K562 (cell line): ENCODE measurements around the gene ATP6V0C. TPM values are rescaled to one million over a fixed set of nuclear protein-coding genes. Genes with fewer than 3 reads are reported as not detected.
A peak's percentile ranks its signal among the peaks of the same experiment; 100 is the strongest.

Source experiments
- E2F1 ChIP-seq: sonication (generic); formaldehyde crosslinking; IDR thresholded peaks from 2 replicates; pipeline ENCODE4 v1.8.1; 2023; ENCODE audit warnings: mild to moderate bottlenecking, missing genetic modification reagents, moderate library complexity
- ESRRA ChIP-seq: fragments of 450-650 bp; IDR thresholded peaks from 2 replicates; pipeline ENCODE4 v1.6.1; 2014; ENCODE audit warnings: low read depth, mild to moderate bottlenecking, moderate library complexity, borderline replicate concordance
- GMEB1 ChIP-seq: fragments of 250-450 bp; sonication (Bioruptor Pico); IDR thresholded peaks from 2 replicates; pipeline ENCODE4 v1.4.0; 2020; ENCODE audit warnings: mild to moderate bottlenecking
- HBP1 ChIP-seq: fragments of 450-650 bp; formaldehyde crosslinking; IDR thresholded peaks from 2 replicates; pipeline ENCODE4 v1.4.0; 2022; ENCODE audit warnings: missing genetic modification characterization
- MAFF ChIP-seq: IDR thresholded peaks from 2 replicates; pipeline ENCODE4 v1.6.1; 2012; ENCODE audit warnings: low read length, improper control_type of control experiment
- MBD2 ChIP-seq: sonication (generic); IDR thresholded peaks from 2 replicates; pipeline ENCODE4 v1.6.1; 2016; ENCODE audit warnings: low read depth, borderline replicate concordance
- MECOM ChIP-seq: fragments of 250-450 bp; sonication (Bioruptor Pico); IDR thresholded peaks from 2 replicates; pipeline ENCODE4 v1.8.0; 2022; ENCODE audit warnings: inconsistent platforms
- NCOA4 ChIP-seq: fragments of 450-650 bp; IDR thresholded peaks from 2 replicates; pipeline ENCODE4 v1.6.1; 2018; ENCODE audit warnings: mild to moderate bottlenecking; ENCODE audit not compliant: partially characterized antibody
- POLR2A ChIP-seq: fragments of 450-650 bp; conservative IDR thresholded peaks from 2 replicates; pipeline ENCODE4 v1.6.1; 2016
- POLR2H ChIP-seq: IDR thresholded peaks from 2 replicates; pipeline ENCODE4 v1.6.1; 2016; ENCODE audit warnings: missing genetic modification characterization, low read depth, mild to moderate bottlenecking, control low read depth, missing compliant biosample characterization, moderate library complexity
- RBBP5 ChIP-seq: fragments of 200-600 bp; sonication (generic); IDR thresholded peaks from 2 replicates; pipeline ENCODE4 v1.6.1; 2012; ENCODE audit warnings: borderline replicate concordance, mild to moderate bottlenecking, low read length, control low read depth, inconsistent platforms; ENCODE audit not compliant: insufficient read depth, poor library complexity, severe bottlenecking
- SOX6 ChIP-seq: fragments of 450-650 bp; IDR thresholded peaks from 2 replicates; pipeline ENCODE4 v1.6.1; 2014; ENCODE audit warnings: mild to moderate bottlenecking
- SRSF9 ChIP-seq: fragments of 200-400 bp; formaldehyde crosslinking; IDR thresholded peaks from 2 replicates; pipeline ENCODE4 v1.6.1; 2017; ENCODE audit warnings: low read depth, low read length, borderline replicate concordance
- VEZF1 ChIP-seq: fragments of 200-800 bp; sonication (Bioruptor generic); IDR thresholded peaks from 2 replicates; pipeline ENCODE4 v1.6.1; 2017; ENCODE audit warnings: missing genetic modification characterization, missing compliant biosample characterization
- ZNF507 ChIP-seq: conservative IDR thresholded peaks from 2 replicates; pipeline ENCODE4 v1.6.1; 2017; ENCODE audit warnings: missing genetic modification characterization, missing compliant biosample characterization
- polyA plus RNA-seq, 8 experiments: library from polyadenylated mRNA; depleted of rRNA in 4 of 8; stranded (reverse) in 5 of 8; unstranded in 3 of 8; fragments of >200 nt; fragmentation: Nextera tagmentation in 2 of 8; fragmentation: Illumina TruSeq in 1 of 8; extraction: Ambion mirVana in 2 of 8; extraction: Trizol in 1 of 8; gene quantifications; 2 replicates each; pipeline versions ENCODE4 v1.2.1 to v1.2.3, GENCODE V29; 2011 to 2014; ENCODE audit warnings: inconsistent platforms in 1 of 8, missing spikeins in 1 of 8
- total RNA-seq, 7 experiments: library from RNA; depleted of rRNA in 6 of 7; stranded (reverse); fragments of >200 nt in 6 of 7; fragmentation: Illumina TruSeq in 2 of 7; extraction: Trizol in 2 of 7; gene quantifications; 2 replicates each; pipeline versions ENCODE4 v1.2.1 to v1.2.3, GENCODE V29; 2011 to 2021; ENCODE audit warnings: low replicate concordance in 1 of 7
- TF ChIP-seq, protein P1 (sequence below): fragments of 200-400 bp; formaldehyde crosslinking; IDR thresholded peaks from 2 replicates; pipeline ENCODE4 v1.6.1; 2017; ENCODE audit warnings: mild to moderate bottlenecking, low read depth, low read length, moderate library complexity
- TF ChIP-seq, protein P2 (sequence below): sonication (generic); formaldehyde crosslinking; IDR thresholded peaks from 2 replicates; pipeline ENCODE4 v1.8.1; 2023; ENCODE audit warnings: mild to moderate bottlenecking, missing genetic modification reagents

Gene ATP6V0C
- total and polyA plus RNA-seq, 9 of the 15 experiments (the other 6 are each of a cell fraction or from before 2014, with no cell fraction given), result 2.9 to 228 (median 22.7) TPM

DNA sequence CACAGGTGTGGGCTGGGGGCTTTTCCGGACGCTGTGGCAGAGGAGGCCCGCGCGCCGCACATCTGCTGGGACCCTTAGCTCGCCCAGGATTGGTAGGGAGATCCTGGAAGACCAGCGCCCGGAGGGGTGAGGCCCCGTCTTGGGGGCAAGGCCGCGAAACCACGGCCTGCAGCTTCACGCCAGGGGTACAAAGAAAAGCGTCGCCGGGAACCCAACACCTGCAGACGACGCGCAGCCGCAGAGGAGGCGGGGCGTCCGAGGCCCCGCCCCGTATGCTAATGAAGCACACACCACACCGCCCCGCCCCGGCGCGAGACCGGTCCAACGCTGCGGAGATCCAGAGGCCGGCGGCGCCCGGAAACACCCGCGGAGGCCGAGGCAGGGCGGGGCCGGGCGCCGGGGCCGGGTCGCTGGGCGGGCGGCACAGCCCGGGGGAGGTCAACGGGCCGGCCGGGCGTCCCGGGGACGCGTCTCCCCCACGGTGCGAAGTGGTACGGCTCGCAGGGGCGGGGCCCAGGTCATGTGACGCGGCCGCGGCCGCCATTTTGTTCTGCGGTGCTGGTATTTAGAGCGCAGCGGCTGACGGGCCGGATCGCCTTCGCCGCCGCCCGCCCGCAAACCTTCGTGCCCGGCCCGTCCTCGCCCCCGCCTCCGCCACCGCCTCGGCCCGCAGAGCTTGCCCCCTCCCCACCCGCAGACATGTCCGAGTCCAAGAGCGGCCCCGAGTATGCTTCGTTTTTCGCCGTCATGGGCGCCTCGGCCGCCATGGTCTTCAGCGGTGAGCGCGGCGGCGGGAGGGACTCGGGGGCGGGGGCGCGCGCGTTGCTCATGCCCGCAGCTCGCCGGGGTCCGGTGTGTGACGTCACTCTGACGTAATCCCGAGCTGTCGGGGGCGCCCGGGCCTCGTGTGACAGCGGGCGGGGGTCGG, at the start of gene ATP6V0C (continued):
- TF ChIP-seq, protein P1, sequence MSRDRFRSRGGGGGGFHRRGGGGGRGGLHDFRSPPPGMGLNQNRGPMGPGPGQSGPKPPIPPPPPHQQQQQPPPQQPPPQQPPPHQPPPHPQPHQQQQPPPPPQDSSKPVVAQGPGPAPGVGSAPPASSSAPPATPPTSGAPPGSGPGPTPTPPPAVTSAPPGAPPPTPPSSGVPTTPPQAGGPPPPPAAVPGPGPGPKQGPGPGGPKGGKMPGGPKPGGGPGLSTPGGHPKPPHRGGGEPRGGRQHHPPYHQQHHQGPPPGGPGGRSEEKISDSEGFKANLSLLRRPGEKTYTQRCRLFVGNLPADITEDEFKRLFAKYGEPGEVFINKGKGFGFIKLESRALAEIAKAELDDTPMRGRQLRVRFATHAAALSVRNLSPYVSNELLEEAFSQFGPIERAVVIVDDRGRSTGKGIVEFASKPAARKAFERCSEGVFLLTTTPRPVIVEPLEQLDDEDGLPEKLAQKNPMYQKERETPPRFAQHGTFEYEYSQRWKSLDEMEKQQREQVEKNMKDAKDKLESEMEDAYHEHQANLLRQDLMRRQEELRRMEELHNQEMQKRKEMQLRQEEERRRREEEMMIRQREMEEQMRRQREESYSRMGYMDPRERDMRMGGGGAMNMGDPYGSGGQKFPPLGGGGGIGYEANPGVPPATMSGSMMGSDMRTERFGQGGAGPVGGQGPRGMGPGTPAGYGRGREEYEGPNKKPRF, result no peak
- TF ChIP-seq MAFF (no peak), POLR2A (peak; percentile 92), ESRRA (peak; percentile 64; the same call in 1 of the 2 replicates), SRSF9 (no peak), SOX6 (peak; percentile 46), MECOM (CRISPR knock-in tag) (no peak), VEZF1 (CRISPR knock-in tag) (peak; percentile 76), ZNF507 (no peak), POLR2H (tag) (peak; percentile 90), RBBP5 (no peak), NCOA4 (no peak), HBP1 (CRISPR knock-in tag) (no peak), GMEB1 (peak; percentile 60), E2F1 (0 out of 2 replicates have a peak, but pooled peaks have one; percentile 24), MBD2 (peak; percentile 81; the same call in 1 of the 2 replicates)
- TF ChIP-seq, protein P2, sequence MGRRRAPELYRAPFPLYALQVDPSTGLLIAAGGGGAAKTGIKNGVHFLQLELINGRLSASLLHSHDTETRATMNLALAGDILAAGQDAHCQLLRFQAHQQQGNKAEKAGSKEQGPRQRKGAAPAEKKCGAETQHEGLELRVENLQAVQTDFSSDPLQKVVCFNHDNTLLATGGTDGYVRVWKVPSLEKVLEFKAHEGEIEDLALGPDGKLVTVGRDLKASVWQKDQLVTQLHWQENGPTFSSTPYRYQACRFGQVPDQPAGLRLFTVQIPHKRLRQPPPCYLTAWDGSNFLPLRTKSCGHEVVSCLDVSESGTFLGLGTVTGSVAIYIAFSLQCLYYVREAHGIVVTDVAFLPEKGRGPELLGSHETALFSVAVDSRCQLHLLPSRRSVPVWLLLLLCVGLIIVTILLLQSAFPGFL (CRISPR knock-in tag), result 0 out of 2 replicates have a peak, but pooled peaks have one; percentile 83
